Fibroblast of the aortic adventitia (primary cell): ENCODE data around the gene INMT. TPM values are rescaled to one million over a fixed set of nuclear protein-coding genes. Genes with fewer than 3 reads are reported as not detected.

Experiments
- DNase-seq: peaks from one replicate; pipeline ENCODE4 v3.0.0-alpha.2; 2010; ENCODE audit warnings: low read depth
- H3K4me3 ChIP-seq: 2 replicates; pipeline ENCODE4 v1.5.1; 2011; ENCODE audit warnings: low read depth, mild to moderate bottlenecking, control low read depth, low read length, moderate library complexity
- total RNA-seq: library from RNA; depleted of rRNA; stranded (reverse); fragments of >200 nt; gene quantifications from 2 replicates; pipeline ENCODE4 v1.2.3, GENCODE V29; 2012; ENCODE audit warnings: low replicate concordance
- TF ChIP-seq, protein P1 (sequence below): IDR thresholded peaks from 2 replicates; pipeline ENCODE4 v1.5.1; 2011; ENCODE audit warnings: mild to moderate bottlenecking, low read length, control low read depth, inconsistent platforms; ENCODE audit not compliant: insufficient read depth

INMT gene
- total RNA-seq, 1 donor = 2.5 TPM

DNA sequence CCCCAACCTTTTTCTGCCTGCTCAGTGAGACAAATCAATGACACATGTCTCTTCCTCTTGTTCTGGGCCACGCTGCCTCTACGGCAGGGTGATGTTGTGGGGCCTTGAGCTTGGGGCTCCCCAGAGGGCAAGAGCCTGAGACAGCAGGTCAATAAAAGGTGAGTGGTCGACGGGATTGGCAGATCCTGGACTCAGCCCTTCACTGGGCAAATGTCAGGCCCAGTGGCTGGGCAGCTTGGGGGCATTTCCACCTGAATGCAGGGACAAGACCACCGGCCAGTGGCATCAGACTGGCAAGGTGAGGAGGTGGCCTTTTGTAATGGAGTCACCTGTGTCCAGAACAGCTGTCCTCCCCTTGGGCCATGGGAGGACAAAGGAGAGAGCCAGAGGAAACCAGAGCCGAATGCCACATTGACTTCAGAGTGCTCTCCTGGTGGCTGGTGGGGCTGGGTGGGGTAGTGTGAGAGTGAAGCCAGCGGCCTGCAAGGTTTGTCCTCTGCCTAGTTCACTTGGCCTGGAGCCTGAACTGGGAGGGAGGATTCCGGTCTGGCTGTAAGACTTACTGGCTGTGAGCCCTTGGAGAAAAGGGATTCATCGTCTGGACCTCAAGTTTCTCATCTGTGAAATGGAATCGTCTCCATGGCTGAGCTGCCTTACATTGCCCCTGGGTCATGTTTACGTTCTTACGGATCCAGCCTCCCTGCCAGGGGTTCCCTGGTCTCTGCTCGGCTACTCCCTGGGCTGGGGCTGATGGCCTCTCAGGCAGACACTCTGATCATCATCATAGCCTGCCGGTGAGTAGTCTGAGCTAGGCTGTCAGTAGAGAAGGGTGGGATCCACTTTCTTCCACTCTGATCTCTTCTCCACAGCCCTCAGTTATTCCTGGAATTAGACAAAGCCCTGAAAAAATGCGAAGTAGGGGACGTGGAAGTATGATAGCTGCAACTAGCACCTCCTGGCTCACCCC, 44.3 kb upstream of the INMT start:
- TF ChIP-seq, protein P1, sequence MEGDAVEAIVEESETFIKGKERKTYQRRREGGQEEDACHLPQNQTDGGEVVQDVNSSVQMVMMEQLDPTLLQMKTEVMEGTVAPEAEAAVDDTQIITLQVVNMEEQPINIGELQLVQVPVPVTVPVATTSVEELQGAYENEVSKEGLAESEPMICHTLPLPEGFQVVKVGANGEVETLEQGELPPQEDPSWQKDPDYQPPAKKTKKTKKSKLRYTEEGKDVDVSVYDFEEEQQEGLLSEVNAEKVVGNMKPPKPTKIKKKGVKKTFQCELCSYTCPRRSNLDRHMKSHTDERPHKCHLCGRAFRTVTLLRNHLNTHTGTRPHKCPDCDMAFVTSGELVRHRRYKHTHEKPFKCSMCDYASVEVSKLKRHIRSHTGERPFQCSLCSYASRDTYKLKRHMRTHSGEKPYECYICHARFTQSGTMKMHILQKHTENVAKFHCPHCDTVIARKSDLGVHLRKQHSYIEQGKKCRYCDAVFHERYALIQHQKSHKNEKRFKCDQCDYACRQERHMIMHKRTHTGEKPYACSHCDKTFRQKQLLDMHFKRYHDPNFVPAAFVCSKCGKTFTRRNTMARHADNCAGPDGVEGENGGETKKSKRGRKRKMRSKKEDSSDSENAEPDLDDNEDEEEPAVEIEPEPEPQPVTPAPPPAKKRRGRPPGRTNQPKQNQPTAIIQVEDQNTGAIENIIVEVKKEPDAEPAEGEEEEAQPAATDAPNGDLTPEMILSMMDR = no peak
- peak; percentile 45 for DNase-seq
- H3K4me3 ChIP-seq = no peak overlapping the region

DNA sequence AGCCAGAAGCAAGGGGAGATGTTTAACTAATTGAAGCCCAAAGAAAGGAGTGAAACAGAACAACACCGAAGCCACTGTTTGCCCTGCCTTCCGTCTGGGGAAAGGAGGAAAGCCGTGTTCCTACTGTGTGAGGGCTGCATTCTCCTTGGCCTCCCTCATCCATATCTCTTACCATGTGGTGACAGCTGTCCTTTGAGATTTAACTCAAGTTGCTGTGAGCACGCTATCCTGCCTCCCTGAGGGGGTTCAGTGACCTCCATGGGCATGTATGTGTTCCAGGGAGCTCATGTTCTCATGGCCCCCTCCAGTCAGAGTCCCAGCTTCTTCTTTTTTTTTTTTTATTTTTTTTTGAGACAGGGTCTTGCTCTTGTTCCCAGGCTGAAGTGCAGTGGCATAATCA, 43.5 kb upstream of the INMT start:
- no peak for DNase-seq
- TF ChIP-seq, protein P1 = no peak
- no peak overlapping the region for H3K4me3 ChIP-seq

DNA sequence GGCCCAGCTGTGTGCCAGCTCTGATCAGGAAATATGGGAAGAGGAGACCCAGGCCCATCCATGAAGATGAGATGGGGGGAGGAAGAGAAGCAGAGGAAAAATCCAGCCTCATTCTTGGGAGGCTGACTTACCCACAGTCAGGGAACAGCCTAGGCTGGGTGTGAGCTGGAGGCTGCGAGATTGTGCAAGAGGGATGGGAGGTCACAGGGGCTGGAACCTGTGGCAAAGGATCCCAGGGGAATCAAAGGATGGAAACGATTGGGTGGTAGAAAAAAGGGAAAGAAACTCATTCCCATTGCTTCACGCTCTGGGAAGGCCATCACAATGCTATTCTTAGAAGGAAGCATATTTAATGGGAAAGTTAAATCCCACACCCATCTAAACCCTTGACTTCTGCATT, 43.0 kb upstream of the INMT start:
- DNase-seq = peak; percentile 78
- TF ChIP-seq, protein P1 = no peak
- H3K4me3 ChIP-seq = no peak overlapping the region

DNA sequence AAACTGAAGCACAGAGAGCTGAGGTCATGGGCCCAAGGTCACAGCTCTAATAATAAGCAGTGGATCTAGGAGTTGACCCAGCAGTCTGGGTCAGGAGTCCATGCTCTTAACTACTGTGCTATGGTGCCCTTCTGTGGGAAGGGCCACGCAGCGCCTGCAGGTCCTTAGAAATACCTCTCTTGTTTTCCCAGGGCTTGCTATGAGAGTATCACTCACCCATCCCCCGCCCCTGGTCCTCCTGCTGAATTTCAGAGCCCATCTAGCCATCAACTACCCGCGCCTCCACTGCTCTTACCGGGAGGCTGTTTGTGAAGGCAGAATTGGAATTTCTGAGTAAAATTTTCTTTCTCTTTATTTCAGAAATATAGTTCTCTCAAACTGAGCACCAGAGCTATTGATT, 42.4 kb upstream of the INMT start:
- TF ChIP-seq, protein P1 = no peak
- H3K4me3 ChIP-seq = no peak overlapping the region
- DNase-seq = no peak

DNA sequence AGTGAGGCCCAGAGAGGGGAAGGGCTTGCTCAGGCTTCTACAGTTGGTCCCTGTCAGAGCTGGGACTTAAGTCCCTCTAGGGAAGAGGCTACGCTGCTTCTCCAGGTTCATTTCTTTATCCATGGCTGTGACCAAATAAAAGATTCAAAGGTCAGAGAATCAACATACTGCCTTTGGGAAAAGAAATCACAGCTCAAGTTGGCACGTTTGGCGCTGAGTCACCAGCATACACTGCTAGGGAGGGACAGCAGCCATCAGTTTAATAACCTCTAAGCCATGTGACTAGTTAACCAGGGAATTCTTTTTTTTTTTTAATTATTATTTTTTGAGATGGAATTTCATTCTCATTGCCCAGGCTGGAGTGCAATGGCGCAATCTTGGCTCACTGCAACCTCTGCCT, 41.3 kb upstream of the INMT start:
- DNase-seq = no peak
- H3K4me3 ChIP-seq = no peak overlapping the region
- TF ChIP-seq, protein P1 = no peak

DNA sequence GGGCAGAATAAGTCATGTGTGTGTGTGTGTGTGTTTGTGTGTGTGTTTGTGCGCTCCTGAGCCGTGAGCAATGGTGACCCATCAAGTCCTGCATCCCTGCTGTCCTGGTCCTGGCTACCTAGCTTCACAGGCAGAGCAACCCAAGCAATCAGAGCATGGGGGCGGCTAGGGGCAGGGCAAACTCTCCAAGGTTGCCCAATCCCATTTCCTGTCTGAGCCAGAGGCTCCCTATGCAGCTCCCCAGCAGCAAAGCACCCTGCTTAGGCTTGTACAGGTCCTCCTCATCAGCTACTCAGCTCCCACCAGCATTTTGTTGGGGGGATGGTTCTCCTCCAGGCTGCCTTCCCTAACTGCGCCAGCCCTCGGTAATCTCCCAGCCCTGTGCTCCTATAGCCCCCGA, 38.5 kb upstream of the INMT start:
- H3K4me3 ChIP-seq = no peak overlapping the region
- DNase-seq = no peak
- TF ChIP-seq, protein P1 = no peak
